Measurements from ENCODE around the gene ARMC3. TPM values are rescaled to one million over a fixed set of nuclear protein-coding genes. Genes with fewer than 3 reads are reported as not detected.
A peak's percentile ranks its signal among the peaks of the same experiment; 100 is the strongest.

The ARMC3 gene
- polyA plus RNA-seq (2011; rRNA removed) (0.28 and 0.59 TPM in 2 replicates), polyA plus RNA-seq (2017; fragmentation: RNase III; extraction: RNeasy Plus Mini Kit Qiagen cat#74134 plus additional on column Dnase treatment) (0.09 to 0.47 TPM (median 0.30 TPM) in 3 replicates), polyA minus RNA-seq (2011; rRNA and poly(A)+ RNA removed) (0.17 TPM in 1 of 2 replicates, not detected in the other)
- 0.05 and 0.09 TPM in 2 replicates for polyA plus RNA-seq (2012; cell fraction: cytosol; rRNA removed)
- polyA plus RNA-seq (2012; cell fraction: nucleus; rRNA removed), result 0.04 TPM in 2 replicates

GRCh38 chr10:22927661-22928403, at the start of gene ARMC3:
TSS of gene ARMC3 (plus strand) at chr10:22928053. CDS start at chr10:22931997, 3,944 bp downstream.
- FAIRE-seq (no peak), DNase-seq (ENCODE audit: low read depth in 1 of 2, low spot score in 1 of 2) (peak; percentile 57 to 63), ATAC-seq (peak; percentile 99)
- ChIA-PET POLR2A (no interaction called here), CTCF (interaction anchor here (0.6 to 1.3 kb wide), 2 partner anchors 60 to 193 kb away, joined by 3 to 4 read pairs; no protein-coding TSS in a partner anchor)
- H3K4me3 ChIP-seq, result peak within 1 kb of the TSS; percentile 52
- no peaks in the 10 kb centered on the region for H3K4me1 ChIP-seq
- no peaks in the 10 kb centered on the region for H3K9me3 ChIP-seq
- TF ChIP-seq HMGXB4 (CRISPR knock-in tag; IDR thresholded peaks at IDR 0.05; ENCODE audit: borderline replicate concordance), result no peak
- TF ChIP-seq MAX (IDR thresholded peaks at IDR 0.05), result peak; percentile 91
- no peak for TF ChIP-seq ZSCAN20 (CRISPR knock-in tag; IDR thresholded peaks at IDR 0.05)
- TF ChIP-seq E2F6 (IDR thresholded peaks at IDR 0.05; ENCODE audit: borderline replicate concordance, low read depth), result peak; percentile 82
- TF ChIP-seq MYC (IDR thresholded peaks at IDR 0.05; ENCODE audit: borderline replicate concordance, low read length), result peak; percentile 45; the same call in 1 of the 2 replicates
- no peak for TF ChIP-seq CHD2 (IDR thresholded peaks at IDR 0.05; ENCODE audit: low read length, partially characterized antibody)
- TF ChIP-seq FOSL2 (IDR thresholded peaks at IDR 0.05), result no peak
- no peak for TF ChIP-seq FOSL2 (CRISPR knock-in tag; IDR thresholded peaks at IDR 0.05)
- TF ChIP-seq GATA3 (IDR thresholded peaks at IDR 0.05; ENCODE audit: borderline replicate concordance), result no peak
- no peak for TF ChIP-seq CEBPB (IDR thresholded peaks at IDR 0.05)
- no peak for TF ChIP-seq MAZ (IDR thresholded peaks at IDR 0.05; ENCODE audit: borderline replicate concordance, low read depth, low read length)
- no peak for TF ChIP-seq FOSB (CRISPR knock-in tag; IDR thresholded peaks at IDR 0.05)
- TF ChIP-seq, protein P1, sequence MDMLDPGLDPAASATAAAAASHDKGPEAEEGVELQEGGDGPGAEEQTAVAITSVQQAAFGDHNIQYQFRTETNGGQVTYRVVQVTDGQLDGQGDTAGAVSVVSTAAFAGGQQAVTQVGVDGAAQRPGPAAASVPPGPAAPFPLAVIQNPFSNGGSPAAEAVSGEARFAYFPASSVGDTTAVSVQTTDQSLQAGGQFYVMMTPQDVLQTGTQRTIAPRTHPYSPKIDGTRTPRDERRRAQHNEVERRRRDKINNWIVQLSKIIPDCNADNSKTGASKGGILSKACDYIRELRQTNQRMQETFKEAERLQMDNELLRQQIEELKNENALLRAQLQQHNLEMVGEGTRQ (IDR thresholded peaks at IDR 0.05), result peak; percentile 25; the same call in 1 of the 2 replicates
- TF ChIP-seq HOXB13 (CRISPR knock-in tag; IDR thresholded peaks at IDR 0.05; ENCODE audit: low read depth), result no peak
- 0 out of 2 replicates have a peak, but pooled peaks have one; percentile 23 for TF ChIP-seq RFX5 (IDR thresholded peaks at IDR 0.05)
- H3K4me2 ChIP-seq, result peak within 1 kb of the TSS; percentile 81
- H3K27ac ChIP-seq, result peak within 1 kb of the TSS; percentile 46 to 76; a peak in 4 of 6 replicates
- 8% methylated on average over 33 of the region's 41 CpGs for WGBS (ENCODE audit: missing lambda C conversion rate)

- Histone ChIP-seq H3K27ac (no peak overlapping the region), H3K4me1 (no peaks in the 10 kb centered on the region), H3K9me3 (0 out of 3 replicates have a peak, but pooled peaks cover 5% of the 10 kb centered on the region), H3K4me2 (no peak overlapping the region), H3K4me3 (no peak overlapping the region)
- FAIRE-seq (no peak), ATAC-seq (no peak), DNase-seq (ENCODE audit: low read depth in 1 of 2, low spot score in 1 of 2) (no peak)
- 21% methylated on average over 2 of the region's 2 CpGs for WGBS (ENCODE audit: missing lambda C conversion rate)
- POLR2A ChIA-PET, result no interaction called here
- TF ChIP-seq RARB (CRISPR knock-in tag; IDR thresholded peaks at IDR 0.05) (no peak), CBX8 (IDR thresholded peaks at IDR 0.05) (no peak), FOSL2 (IDR thresholded peaks at IDR 0.05) (no peak), FOSL2 (CRISPR knock-in tag; IDR thresholded peaks at IDR 0.05) (no peak), GATA3 (IDR thresholded peaks at IDR 0.05; ENCODE audit: borderline replicate concordance) (no peak), FOXS1 (CRISPR knock-in tag; IDR thresholded peaks at IDR 0.05) (no peak), RAD21 (conservative IDR thresholded peaks at IDR 0.05 in 1 of 2, IDR thresholded peaks at IDR 0.05 in 1 of 2) (no peak), HOXB5 (CRISPR knock-in tag; IDR thresholded peaks at IDR 0.05) (no peak)
- TF ChIP-seq, protein P1 (IDR thresholded peaks at IDR 0.05), result no peak
- TF ChIP-seq, protein P2, sequence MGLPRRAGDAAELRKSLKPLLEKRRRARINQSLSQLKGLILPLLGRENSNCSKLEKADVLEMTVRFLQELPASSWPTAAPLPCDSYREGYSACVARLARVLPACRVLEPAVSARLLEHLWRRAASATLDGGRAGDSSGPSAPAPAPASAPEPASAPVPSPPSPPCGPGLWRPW (IDR thresholded peaks at IDR 0.05), result no peak
- CTCF ChIA-PET, result no interaction called here
These were observed 36.1 kb upstream of the ARMC3 start for GRCh38 chr10:22891797-22892196.
